HG03460 (cell line): ENCODE results near the gene ZFP3.
A peak's percentile ranks its signal among the peaks of the same experiment; 100 is the strongest.
"Not testable (repeated sequence)": the region's sequence is repeated elsewhere in the genome, so short reads cannot be mapped to it uniquely, and the experiment has no call there.

Experiments
- ATAC-seq: cut with Tn5 transposase; IDR thresholded peaks from one replicate; pipeline ENCODE4 v1.9.1; 2021; ENCODE audit not compliant: unreplicated experiment

ZFP3 gene

DNA sequence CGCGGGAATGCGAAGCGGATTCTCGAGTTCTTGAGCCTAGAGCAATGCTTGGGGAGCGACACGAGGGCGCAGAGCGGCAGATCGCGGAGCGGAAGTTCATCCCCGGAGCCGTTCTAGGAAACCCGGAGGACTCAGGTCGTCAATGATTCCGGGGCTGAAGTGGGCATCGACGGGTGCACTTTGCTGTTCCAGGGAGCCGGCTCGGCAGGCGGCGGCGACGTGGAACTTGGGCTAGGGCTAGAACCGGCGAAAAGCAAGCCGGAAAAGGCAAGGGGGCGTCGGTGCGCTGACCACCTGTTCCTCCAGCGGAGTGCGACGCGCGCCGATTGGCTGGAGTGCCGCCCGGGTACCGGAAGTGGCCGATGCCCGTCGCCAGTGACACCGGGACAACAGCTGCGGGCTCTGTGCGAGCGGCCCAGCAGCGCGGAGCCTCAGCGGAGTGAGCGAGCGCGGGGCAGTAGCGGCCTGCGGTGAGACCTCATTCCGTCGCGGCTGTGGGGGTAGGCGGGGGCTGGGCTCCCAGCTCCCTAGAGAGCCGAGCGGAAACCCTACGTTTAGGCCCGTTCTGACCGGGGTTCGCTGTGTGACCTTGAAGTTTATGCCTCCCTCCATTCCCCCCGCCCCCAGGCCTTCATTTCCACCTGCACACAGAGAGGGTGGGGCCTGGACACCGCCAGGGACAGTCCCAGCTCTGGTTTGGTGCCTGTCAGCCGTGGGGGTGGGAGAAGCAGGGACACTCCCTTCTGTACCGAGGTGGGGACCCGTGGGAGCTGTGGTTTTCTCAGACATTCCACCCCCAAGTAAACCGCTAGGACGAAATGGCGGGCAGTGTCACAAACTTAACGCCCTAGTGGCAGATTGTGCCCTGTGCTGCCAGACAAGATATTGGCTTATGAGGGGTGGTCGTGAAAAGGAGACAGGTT lies at the start of gene ZFP3:
Gene ZFP3, plus strand, starts transcription at position 362 of the 923 bp plus-strand sequence. CDS start 13,038 bp downstream, outside the sequence.
- peak; percentile 74 for ATAC-seq

GRCh38 chr17:5030168-5030567 lies 48.1 kb upstream of the ZFP3 start:
- ATAC-seq = not testable (repeated sequence)

DNA sequence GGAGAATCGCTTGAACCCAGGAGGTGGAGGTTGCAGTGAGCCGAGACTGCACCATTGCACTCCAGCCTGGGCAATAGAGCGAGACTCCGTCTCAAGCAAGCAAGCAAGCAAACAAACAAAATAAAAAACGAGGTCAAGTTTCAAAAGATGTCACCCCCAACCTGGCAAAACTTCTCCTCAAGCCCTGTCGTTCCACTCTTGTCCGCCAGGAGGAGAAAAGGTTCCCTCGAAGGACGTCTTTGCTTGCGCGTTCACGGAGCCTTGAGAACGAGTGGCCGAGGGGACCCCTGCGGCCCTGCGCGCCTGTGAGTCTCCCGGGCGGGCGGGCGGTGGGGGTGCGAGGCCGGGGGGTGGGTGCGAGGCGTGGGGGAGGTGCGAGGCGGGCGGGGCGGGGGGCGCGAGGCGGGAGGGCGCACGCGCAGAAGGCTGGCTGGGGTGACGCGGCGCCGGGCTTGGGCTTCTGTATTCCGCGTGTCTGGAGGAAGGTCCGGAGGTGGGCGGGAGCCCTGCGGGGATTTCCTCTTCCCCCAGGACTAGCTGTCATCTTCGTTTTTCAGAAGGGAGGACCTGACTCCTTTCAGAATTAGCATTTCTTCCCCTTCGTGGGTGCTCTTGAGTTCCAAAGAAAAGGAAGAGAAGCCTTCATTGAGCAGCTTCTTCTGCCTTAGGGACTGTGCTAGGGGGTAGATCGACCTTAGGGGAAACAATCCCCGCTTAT lies 46.7 kb upstream of the ZFP3 start:
- ATAC-seq = no peak

DNA sequence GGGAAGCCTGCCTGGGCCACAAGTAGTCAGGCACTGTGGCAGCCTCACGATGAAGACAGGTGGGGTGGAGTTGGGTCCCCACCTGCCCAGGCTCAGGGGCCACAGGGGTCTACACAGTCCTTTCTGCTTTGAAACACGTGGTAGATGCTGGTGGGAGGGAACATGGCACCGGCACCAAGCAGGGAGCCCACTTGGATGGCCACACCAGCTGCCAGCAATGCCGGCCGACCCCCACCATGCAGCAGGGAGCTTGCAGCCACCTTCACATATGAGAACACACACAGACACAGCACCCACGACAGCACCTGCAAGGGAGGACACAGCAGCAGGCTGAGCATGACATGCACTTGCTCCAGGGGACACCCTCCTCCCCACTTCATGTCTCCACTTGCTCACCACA lies 45.4 kb upstream of the ZFP3 start:
- ATAC-seq = no peak

DNA sequence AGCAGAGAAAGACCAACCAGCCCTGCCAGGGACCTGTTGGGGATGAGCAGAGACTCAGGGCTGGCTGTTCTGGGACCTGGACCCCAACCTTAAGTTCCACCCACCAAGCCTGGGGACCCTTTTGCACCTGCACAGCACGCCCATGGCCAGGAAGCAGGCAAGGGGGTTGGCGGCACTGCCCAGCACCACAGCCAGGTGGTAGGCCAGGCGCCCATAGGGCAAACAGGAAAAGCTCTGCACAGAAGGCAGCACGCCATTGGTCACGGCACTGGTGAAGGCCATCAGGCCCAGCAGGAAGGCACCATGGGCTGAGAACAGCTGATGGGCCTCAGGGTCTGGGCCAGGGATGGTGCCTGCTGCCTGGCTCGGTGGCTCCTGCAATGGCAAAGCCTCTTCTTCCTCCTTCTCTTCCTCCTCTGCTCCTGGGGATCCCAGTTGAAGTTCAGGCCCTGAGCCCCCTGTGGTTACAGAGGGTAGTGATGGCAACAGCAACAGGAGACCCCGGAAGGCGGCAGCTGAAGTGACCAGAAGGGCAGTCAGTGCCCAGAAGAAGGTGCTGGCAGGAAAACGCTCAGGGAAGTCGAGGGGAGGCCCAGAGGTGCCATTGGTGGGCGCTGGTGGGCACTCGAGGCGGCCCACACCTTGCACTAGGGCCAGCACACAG lies 44.8 kb upstream of the ZFP3 start:
- ATAC-seq = no peak

GRCh38 chr17:5034063-5034462 lies 44.2 kb upstream of the ZFP3 start:
- no peak for ATAC-seq

- no peak for ATAC-seq
These were observed 43.6 kb upstream of the ZFP3 start for GRCh38 chr17:5034651-5035050.

GRCh38 chr17:5035315-5035714 lies 43.0 kb upstream of the ZFP3 start, which contains the start of gene SLC52A1:
Gene SLC52A1 (minus strand): TSS chr17:5035426. CDS start chr17:5034606, 820 bp downstream.
- no peak for ATAC-seq

DNA sequence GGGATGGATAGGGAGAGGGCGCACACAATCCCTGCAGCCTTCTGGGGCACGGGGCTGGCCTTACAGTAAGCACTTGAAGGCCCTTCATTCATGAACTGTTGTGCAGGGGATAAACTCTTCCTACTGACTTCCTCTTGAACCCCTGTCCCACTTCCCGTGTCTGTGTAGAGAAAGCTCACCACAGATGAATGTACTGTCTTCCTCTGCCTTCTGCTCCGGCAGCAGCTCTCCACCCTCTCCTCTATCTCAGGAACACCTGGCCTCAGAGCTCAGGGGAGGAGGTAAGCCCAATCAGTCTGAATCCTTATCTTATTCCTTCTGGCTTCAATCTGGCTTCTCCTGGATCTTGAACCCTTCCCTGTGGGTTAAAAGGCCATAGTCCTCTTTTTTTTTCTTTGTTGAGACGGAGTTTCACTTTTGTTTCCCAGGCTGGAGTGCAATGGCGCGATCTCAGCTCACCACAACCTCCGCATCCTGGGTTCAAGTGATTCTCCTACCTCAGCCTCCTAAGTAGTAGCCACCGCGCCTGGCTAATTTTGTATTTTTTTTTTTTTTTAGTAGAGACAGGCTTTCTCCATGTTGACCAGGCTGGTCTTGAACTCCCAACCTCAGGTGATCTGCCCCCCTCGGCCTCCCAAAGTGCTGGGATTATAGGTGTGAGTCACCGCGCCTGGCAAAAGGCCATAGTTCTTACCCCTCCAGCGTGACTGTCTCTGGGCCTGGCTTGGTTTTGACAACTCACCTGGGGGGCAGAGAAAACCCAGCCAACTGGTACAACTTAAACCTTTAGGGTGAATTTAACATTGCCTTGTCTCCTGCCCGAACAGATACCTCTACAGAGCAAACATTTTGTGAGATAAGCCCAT lies 35.9 kb upstream of the ZFP3 start:
- ATAC-seq = no peak

DNA sequence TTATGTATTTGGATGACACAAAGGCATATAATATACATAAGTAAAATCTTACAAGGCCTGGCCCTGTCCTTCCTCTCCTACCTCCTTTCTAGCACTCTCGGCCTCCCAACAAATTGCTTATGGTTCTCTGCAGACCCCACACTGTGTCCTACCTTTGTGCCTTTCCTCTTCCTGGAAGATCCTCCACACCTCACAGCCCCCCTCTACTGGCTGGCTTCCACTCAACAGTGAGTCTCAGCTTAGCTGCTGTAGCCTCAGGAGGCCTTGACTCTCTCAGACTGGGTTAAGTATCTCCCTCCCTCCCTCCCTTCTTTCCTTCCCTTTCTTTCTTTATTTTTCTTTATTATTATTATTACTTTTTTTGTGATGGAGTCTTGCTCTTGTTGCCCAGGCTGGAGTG lies 34.7 kb upstream of the ZFP3 start:
- no peak for ATAC-seq

GRCh38 chr17:5044630-5045029 lies 33.6 kb upstream of the ZFP3 start:
- no peak for ATAC-seq

DNA sequence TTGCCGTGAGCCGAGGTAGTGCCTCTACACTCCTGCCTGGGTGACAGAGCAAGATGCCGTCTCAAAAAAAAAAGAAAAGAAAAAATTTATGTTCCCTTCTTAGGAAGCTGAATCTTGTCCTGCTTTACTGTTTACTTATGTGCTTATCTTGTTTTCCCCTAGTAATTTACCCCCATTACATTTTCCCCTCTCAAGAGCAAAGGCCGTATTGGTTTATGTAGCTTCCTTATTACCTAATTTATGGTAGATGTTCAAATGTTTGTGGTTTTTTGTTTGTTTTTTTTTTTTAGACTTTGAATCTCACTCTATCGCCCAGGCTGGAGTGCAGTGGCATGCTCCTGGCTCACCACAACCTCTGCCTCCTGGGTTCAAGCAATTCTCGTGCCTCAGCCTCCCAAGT lies 32.8 kb upstream of the ZFP3 start:
- no peak for ATAC-seq

DNA sequence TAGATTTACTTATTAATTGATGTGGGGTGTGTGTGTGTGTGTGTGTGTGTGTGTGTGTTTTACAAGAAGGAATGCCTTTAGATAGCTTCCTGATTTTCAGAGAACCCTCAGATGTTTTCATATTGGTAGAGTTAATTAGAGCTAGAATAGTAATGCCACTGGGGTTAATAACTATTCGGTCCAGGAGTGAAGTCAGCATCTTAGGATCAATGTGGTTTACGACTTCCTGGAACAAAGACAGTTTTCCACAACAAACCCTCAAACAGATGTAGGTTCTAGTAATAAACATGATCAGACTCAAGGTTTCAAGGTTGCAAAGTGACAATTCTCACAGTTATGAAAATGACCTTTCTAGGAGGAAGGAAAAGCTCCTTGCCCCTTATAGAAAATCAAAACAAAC lies 30.8 kb upstream of the ZFP3 start:
- no peak for ATAC-seq

GRCh38 chr17:5049314-5049841 lies 28.9 kb upstream of the ZFP3 start:
- ATAC-seq = no peak

- no peak for ATAC-seq
These were observed 28.0 kb upstream of the ZFP3 start for GRCh38 chr17:5050278-5050677.

GRCh38 chr17:5055543-5055942 lies 22.7 kb upstream of the ZFP3 start:
- ATAC-seq = no peak

- ATAC-seq = no peak
These were observed 13.0 kb upstream of the ZFP3 start for GRCh38 chr17:5065227-5065744.

- no peak for ATAC-seq
These were observed 10.0 kb upstream of the ZFP3 start for GRCh38 chr17:5068236-5068635.

- no peak for ATAC-seq
These were observed 8.5 kb upstream of the ZFP3 start for GRCh38 chr17:5069724-5070123.

- not testable (repeated sequence) for ATAC-seq
These were observed 2.8 kb upstream of the ZFP3 start for GRCh38 chr17:5075472-5075871.
